GM12872 (cell line): ENCODE measurements around the gene NSD2.

Experiments
- CTCF ChIP-seq: IDR thresholded peaks from 3 replicates; pipeline ENCODE4 v1.5.1; 2011; ENCODE audit warnings: low read depth, mild to moderate bottlenecking, low read length, moderate library complexity; ENCODE audit not compliant: insufficient read depth

Gene NSD2

DNA sequence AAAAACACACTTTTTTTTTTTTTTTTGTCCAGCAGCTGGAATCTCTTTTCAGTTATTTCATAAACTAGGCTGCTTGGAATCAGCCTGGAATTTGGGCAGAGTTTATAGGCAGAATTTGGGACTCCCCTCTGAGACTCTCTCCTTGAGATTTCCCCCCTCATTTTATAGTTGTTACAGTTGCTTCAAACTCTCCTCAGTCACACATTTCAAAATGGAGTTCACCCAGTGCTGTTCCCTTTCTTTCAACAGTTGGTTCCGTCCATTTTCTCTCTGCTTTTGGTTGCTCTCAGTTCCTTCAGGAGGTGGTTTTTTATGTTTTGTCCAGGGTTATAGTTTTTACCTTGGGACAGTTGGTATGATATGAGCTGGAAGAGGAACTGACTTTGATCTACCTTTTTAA is 27.5 kb downstream of the NSD2 start:
- TF ChIP-seq CTCF: no peak

- peak; percentile 90 for TF ChIP-seq CTCF
Measured at GRCh38 chr4:1899149-1900086, 28.2 kb downstream of the NSD2 start.

- TF ChIP-seq CTCF: no peak
Measured at GRCh38 chr4:1900087-1900433, 28.9 kb downstream of the NSD2 start.

- TF ChIP-seq CTCF: no peak
Measured at GRCh38 chr4:1900624-1901023, 29.4 kb downstream of the NSD2 start.

DNA sequence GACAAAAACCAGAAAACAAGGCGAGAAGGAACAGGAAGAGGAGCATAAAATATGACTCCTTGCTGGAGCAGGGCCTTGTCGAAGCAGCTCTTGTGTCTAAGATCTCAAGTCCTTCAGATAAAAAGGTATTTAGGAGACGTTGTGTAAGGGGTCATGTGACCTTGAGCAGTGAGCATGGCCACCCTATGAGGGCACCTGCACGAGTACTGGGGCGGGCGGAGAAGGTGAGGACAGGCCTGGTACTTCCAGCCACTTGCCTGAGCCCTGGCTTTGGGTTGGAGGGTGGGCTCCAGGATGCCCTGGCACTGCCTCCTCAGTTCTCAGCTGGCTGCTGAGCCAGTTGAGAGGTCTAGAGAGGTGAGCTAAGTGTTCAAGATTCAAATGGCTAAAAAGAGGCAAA is 29.9 kb downstream of the NSD2 start:
- TF ChIP-seq CTCF: no peak

DNA sequence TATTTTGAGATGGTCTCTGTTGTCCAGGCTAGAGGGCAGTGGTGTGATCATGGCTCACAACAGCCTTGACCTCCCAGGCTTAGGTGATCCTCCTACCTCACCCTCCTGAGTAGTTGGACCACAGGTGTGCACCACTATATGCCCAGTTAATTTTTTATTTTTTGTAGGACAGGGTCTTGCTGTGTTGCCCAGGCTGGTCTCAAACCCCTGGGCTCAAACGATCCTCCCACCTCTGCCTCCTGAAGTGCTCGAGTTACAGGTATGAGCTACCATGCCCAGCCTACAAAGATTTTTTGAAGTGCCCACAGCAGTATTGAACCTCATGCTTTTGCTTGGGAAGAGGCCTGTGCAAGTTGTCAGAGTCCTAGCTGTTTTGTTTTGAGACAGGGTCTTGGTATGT is 31.1 kb downstream of the NSD2 start:
- TF ChIP-seq CTCF: no peak

GRCh38 chr4:1903035-1903434 is 31.8 kb downstream of the NSD2 start:
- TF ChIP-seq CTCF: no peak

GRCh38 chr4:1904042-1904441 is 32.8 kb downstream of the NSD2 start:
- TF ChIP-seq CTCF: no peak
